WTC11 (cell line): ENCODE measurements around the gene DCLK1. TPM values are rescaled to one million over a fixed set of nuclear protein-coding genes. Genes with fewer than 3 reads are reported as not detected.
A peak's percentile ranks its signal among the peaks of the same experiment; 100 is the strongest.

Experiments used
- ATAC-seq: fragments of 200-7000 bp; cut with Tn5 transposase; 2 replicates; pipeline ENCODE4 v1.10.0; 2021; ENCODE audit warnings: mild to moderate bottlenecking, moderate library complexity
- CTCF ChIA-PET: fragments of 300-600 bp; sonication (Branson Sonifier 250); formaldehyde crosslinking; loops from one replicate; lab custom pipeline; 2021; ENCODE audit warnings: antibody characterized with exemption; lab: Charles Lee
- POLR2A ChIA-PET: fragments of 350-600 bp; sonication (Branson Sonifier 250); formaldehyde crosslinking; loops from one replicate; lab custom pipeline; 2021; ENCODE audit warnings: antibody characterized with exemption; lab: Charles Lee
- DNase-seq: peaks from one replicate; pipeline ENCODE4 v3.0.0; 2021; ENCODE audit warnings: low spot score
- H3K27ac Mint-ChIP-seq: 2 replicates; pipeline ENCODE4 v1.8.0; 2021; ENCODE audit warnings: mixed read lengths
- H3K27me3 Mint-ChIP-seq: 2 replicates; pipeline ENCODE4 v1.8.0; 2021; ENCODE audit warnings: low read depth, mild to moderate bottlenecking, moderate library complexity, mixed read lengths
- H3K36me3 Mint-ChIP-seq: 2 replicates; pipeline ENCODE4 v1.8.0; 2021; ENCODE audit warnings: mixed read lengths
- H3K4me1 Mint-ChIP-seq: 2 replicates; pipeline ENCODE4 v1.8.0; 2022; ENCODE audit warnings: mixed read lengths
- H3K4me3 Mint-ChIP-seq: 2 replicates; pipeline ENCODE4 v1.8.0; 2021; ENCODE audit warnings: mild to moderate bottlenecking, moderate library complexity, mixed read lengths
- H3K9me3 Mint-ChIP-seq: 2 replicates; pipeline ENCODE4 v1.8.0; 2021; ENCODE audit warnings: mixed read lengths
- FOXK1 ChIP-seq: sonication (generic); formaldehyde crosslinking; IDR thresholded peaks from 2 replicates; pipeline ENCODE4 v1.8.0; 2022; ENCODE audit warnings: mild to moderate bottlenecking, moderate library complexity, missing genetic modification reagents
- FOXP1 ChIP-seq: sonication (generic); formaldehyde crosslinking; IDR thresholded peaks from 2 replicates; pipeline ENCODE4 v1.8.0; 2022; ENCODE audit warnings: missing genetic modification reagents, mild to moderate bottlenecking, moderate library complexity, borderline replicate concordance
- MYBL2 ChIP-seq: sonication (generic); formaldehyde crosslinking; IDR thresholded peaks from 2 replicates; pipeline ENCODE4 v1.8.1; 2023; ENCODE audit warnings: mild to moderate bottlenecking, moderate library complexity, missing genetic modification reagents
- NFE2L1 ChIP-seq: sonication (generic); formaldehyde crosslinking; IDR thresholded peaks from 2 replicates; pipeline ENCODE4 v1.8.1; 2023; ENCODE audit warnings: missing genetic modification reagents
- NR2C2 ChIP-seq: sonication (generic); formaldehyde crosslinking; IDR thresholded peaks from 2 replicates; pipeline ENCODE4 v1.8.0; 2022; ENCODE audit warnings: mild to moderate bottlenecking, missing genetic modification reagents
- NR3C1 ChIP-seq: sonication (generic); formaldehyde crosslinking; conservative IDR thresholded peaks from 2 replicates; pipeline ENCODE4 v1.8.1; 2023; ENCODE audit warnings: low read depth, mild to moderate bottlenecking, missing genetic modification reagents
- TEAD4 ChIP-seq: sonication (generic); formaldehyde crosslinking; IDR thresholded peaks from 2 replicates; pipeline ENCODE4 v1.8.0; 2022; ENCODE audit warnings: mild to moderate bottlenecking, missing genetic modification reagents
- ZBTB21 ChIP-seq: sonication (generic); formaldehyde crosslinking; IDR thresholded peaks from 2 replicates; pipeline ENCODE4 v1.8.1; 2023; ENCODE audit warnings: mild to moderate bottlenecking, missing genetic modification reagents, borderline replicate concordance
- ZNF416 ChIP-seq: fragments of 250-450 bp; sonication (Bioruptor Pico); IDR thresholded peaks from 2 replicates; pipeline ENCODE4 v1.9.0; 2021; ENCODE audit warnings: mild to moderate bottlenecking, inconsistent platforms
- ZNF671 ChIP-seq: fragments of 250-450 bp; sonication (Bioruptor Pico); IDR thresholded peaks from 2 replicates; pipeline ENCODE4 v1.8.0; 2021; ENCODE audit warnings: mild to moderate bottlenecking
- total RNA-seq: library from RNA; stranded (reverse); gene quantifications from 3 replicates; pipeline ENCODE4 v1.2.3, GENCODE V29; 2021
- TF ChIP-seq, protein P1 (sequence below): sonication (generic); formaldehyde crosslinking; IDR thresholded peaks from 2 replicates; pipeline ENCODE4 v1.8.1; 2022; ENCODE audit warnings: missing genetic modification reagents, borderline replicate concordance
- TF ChIP-seq, protein P2 (sequence below): sonication (generic); formaldehyde crosslinking; IDR thresholded peaks from 2 replicates; pipeline ENCODE4 v1.8.1; 2022; ENCODE audit warnings: low read depth, mild to moderate bottlenecking, moderate library complexity, missing genetic modification reagents, borderline replicate concordance
- TF ChIP-seq, protein P3 (sequence below): fragments of 250-450 bp; sonication (Bioruptor Pico); IDR thresholded peaks from 2 replicates; pipeline ENCODE4 v1.9.0; 2021; ENCODE audit warnings: moderate library complexity, mild to moderate bottlenecking, inconsistent platforms, borderline replicate concordance
- TF ChIP-seq, protein P4 (sequence below): sonication (generic); formaldehyde crosslinking; IDR thresholded peaks from 2 replicates; pipeline ENCODE4 v1.8.1; 2022; ENCODE audit warnings: low read depth, missing genetic modification reagents, borderline replicate concordance
- TF ChIP-seq, protein P5 (sequence below): sonication (generic); formaldehyde crosslinking; IDR thresholded peaks from 2 replicates; pipeline ENCODE4 v1.8.1; 2023; ENCODE audit warnings: mild to moderate bottlenecking, missing genetic modification reagents, moderate library complexity
- TF ChIP-seq, protein P6 (sequence below): fragments of 250-450 bp; sonication (Bioruptor Pico); IDR thresholded peaks from 2 replicates; pipeline ENCODE4 v1.8.0; 2021; ENCODE audit warnings: mild to moderate bottlenecking
- TF ChIP-seq, protein P7 (sequence below): fragments of 200-600 bp; IDR thresholded peaks from 2 replicates; pipeline ENCODE4 v1.8.0; 2022; ENCODE audit warnings: antibody characterized with exemption
- TF ChIP-seq, protein P8 (sequence below): sonication (generic); formaldehyde crosslinking; IDR thresholded peaks from 2 replicates; pipeline ENCODE4 v1.8.0; 2022; ENCODE audit warnings: missing genetic modification reagents
- TF ChIP-seq, protein P9 (sequence below): sonication (generic); formaldehyde crosslinking; IDR thresholded peaks from 2 replicates; pipeline ENCODE4 v1.8.0; 2023; ENCODE audit warnings: missing genetic modification reagents

Gene DCLK1
- total RNA-seq, 1 experiment from 2014 or later: 18.5 TPM

DNA sequence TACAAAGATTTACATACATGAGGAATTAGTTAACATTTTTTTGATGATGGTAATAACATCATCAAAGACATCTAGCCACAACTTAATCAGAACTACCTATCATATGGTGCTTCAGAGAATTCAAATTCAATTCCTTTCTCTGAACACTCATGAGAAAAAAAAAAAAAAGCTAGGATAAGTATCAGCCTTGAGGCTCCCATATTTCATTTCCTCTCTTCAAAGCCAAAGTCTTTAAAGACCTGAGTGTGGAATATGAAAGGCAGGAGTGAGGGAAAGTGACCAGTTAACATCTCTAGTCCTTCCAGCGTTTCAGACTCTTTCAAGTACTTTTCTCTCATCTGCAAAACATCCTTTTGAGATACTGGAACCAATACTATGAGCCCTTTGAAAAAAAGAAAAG, 137.5 kb downstream of the DCLK1 start (continued):
- TF ChIP-seq TEAD4: no peak
- TF ChIP-seq ZNF671 (CRISPR knock-in tag): no peak
- no peak for TF ChIP-seq MYBL2
- TF ChIP-seq, protein P1, sequence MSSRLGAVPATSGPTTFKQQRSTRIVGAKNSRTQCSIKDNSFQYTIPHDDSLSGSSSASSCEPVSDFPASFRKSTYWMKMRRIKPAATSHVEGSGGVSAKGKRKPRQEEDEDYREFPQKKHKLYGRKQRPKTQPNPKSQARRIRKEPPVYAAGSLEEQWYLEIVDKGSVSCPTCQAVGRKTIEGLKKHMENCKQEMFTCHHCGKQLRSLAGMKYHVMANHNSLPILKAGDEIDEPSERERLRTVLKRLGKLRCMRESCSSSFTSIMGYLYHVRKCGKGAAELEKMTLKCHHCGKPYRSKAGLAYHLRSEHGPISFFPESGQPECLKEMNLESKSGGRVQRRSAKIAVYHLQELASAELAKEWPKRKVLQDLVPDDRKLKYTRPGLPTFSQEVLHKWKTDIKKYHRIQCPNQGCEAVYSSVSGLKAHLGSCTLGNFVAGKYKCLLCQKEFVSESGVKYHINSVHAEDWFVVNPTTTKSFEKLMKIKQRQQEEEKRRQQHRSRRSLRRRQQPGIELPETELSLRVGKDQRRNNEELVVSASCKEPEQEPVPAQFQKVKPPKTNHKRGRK (CRISPR knock-in tag): no peak
- TF ChIP-seq, protein P2, sequence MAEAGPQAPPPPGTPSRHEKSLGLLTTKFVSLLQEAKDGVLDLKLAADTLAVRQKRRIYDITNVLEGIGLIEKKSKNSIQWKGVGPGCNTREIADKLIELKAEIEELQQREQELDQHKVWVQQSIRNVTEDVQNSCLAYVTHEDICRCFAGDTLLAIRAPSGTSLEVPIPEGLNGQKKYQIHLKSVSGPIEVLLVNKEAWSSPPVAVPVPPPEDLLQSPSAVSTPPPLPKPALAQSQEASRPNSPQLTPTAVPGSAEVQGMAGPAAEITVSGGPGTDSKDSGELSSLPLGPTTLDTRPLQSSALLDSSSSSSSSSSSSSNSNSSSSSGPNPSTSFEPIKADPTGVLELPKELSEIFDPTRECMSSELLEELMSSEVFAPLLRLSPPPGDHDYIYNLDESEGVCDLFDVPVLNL (CRISPR knock-in tag): no peak

DNA sequence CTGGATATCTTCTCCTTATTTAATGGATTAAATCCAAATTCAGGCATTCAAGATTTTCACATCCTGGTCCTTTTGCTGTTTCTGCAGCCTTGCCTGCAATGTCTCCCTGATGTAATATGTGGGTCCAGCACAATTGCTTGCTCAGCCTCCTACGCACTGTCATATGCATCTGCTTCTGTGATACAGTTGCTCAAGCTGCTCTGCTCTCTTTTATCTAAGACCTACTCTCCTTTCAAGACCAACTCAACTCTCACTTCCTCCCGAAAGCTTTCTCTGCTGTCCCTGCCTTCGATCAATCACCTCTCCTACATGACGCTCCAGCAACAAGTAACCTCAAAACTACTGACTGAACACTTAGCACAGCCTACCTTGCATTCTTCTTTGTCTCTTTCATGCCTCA, 138.2 kb downstream of the DCLK1 start:
- H3K4me1 Mint-ChIP-seq: peaks cover 77% of the 10 kb centered on the region
- CTCF ChIA-PET: interaction anchor here (1.7 kb wide), 1 partner anchor 11 kb away, joined by 3 read pairs; no protein-coding TSS in a partner anchor
- no peak for ATAC-seq
- no peak overlapping the region for H3K4me3 Mint-ChIP-seq
- no peaks in the 10 kb centered on the region for H3K27me3 Mint-ChIP-seq
- TF ChIP-seq, protein P3, sequence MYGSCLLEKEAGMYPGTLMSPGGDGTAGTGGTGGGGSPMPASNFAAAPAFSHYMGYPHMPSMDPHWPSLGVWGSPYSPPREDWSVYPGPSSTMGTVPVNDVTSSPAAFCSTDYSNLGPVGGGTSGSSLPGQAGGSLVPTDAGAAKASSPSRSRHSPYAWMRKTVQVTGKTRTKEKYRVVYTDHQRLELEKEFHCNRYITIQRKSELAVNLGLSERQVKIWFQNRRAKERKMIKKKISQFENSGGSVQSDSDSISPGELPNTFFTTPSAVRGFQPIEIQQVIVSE (CRISPR knock-in tag): no peak
- TF ChIP-seq ZNF416 (CRISPR knock-in tag): no peak
- TF ChIP-seq, protein P4, sequence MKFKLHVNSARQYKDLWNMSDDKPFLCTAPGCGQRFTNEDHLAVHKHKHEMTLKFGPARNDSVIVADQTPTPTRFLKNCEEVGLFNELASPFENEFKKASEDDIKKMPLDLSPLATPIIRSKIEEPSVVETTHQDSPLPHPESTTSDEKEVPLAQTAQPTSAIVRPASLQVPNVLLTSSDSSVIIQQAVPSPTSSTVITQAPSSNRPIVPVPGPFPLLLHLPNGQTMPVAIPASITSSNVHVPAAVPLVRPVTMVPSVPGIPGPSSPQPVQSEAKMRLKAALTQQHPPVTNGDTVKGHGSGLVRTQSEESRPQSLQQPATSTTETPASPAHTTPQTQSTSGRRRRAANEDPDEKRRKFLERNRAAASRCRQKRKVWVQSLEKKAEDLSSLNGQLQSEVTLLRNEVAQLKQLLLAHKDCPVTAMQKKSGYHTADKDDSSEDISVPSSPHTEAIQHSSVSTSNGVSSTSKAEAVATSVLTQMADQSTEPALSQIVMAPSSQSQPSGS (CRISPR knock-in tag): no peak
- TF ChIP-seq TEAD4: no peak
- no peak for TF ChIP-seq NR3C1 (CRISPR knock-in tag)
- TF ChIP-seq, protein P5, sequence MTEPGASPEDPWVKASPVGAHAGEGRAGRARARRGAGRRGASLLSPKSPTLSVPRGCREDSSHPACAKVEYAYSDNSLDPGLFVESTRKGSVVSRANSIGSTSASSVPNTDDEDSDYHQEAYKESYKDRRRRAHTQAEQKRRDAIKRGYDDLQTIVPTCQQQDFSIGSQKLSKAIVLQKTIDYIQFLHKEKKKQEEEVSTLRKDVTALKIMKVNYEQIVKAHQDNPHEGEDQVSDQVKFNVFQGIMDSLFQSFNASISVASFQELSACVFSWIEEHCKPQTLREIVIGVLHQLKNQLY (CRISPR knock-in tag): no peak
- TF ChIP-seq, protein P6, sequence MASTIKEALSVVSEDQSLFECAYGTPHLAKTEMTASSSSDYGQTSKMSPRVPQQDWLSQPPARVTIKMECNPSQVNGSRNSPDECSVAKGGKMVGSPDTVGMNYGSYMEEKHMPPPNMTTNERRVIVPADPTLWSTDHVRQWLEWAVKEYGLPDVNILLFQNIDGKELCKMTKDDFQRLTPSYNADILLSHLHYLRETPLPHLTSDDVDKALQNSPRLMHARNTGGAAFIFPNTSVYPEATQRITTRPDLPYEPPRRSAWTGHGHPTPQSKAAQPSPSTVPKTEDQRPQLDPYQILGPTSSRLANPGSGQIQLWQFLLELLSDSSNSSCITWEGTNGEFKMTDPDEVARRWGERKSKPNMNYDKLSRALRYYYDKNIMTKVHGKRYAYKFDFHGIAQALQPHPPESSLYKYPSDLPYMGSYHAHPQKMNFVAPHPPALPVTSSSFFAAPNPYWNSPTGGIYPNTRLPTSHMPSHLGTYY (CRISPR knock-in tag): no peak
- TF ChIP-seq FOXK1 (CRISPR knock-in tag): no peak
- peaks cover 5% of the 10 kb centered on the region; the same call in 1 of the 2 replicates for H3K9me3 Mint-ChIP-seq
- no peak for DNase-seq
- peak overlapping the region; percentile 33 for H3K27ac Mint-ChIP-seq
- no peaks in the 10 kb centered on the region for H3K36me3 Mint-ChIP-seq
- POLR2A ChIA-PET: interaction anchor here (0.7 kb wide), 1 partner anchor 305 kb away, joined by 3 read pairs; no protein-coding TSS in a partner anchor

DNA sequence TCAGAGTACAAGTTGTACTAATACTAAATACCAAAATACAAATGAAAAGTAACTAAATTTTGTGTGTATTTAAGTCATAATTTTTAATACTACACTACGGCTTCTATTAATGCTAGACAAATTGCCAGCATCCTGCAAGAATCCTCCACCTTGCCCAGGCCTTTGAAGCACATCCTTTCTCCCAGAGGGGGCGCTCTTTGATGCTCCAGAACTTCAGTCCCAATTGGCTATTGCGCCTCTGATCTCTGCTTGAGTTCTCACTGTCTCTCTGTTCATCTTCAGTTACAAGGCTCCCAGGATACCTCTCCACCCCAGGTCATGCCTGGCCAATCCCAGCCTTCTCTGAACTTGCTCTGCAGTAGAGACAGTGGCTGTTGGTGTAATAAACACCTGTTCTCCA, 141.0 kb downstream of the DCLK1 start:
- H3K4me3 Mint-ChIP-seq: no peak overlapping the region
- H3K27ac Mint-ChIP-seq: no peak overlapping the region
- H3K36me3 Mint-ChIP-seq: no peaks in the 10 kb centered on the region
- ChIA-PET CTCF (no interaction called here), POLR2A (no interaction called here)
- peak; percentile 16 for ATAC-seq
- peak; percentile 52 for DNase-seq
- peaks cover 79% of the 10 kb centered on the region for H3K4me1 Mint-ChIP-seq
- no peaks in the 10 kb centered on the region for H3K27me3 Mint-ChIP-seq
- H3K9me3 Mint-ChIP-seq: peaks cover 5% of the 10 kb centered on the region; the same call in 1 of the 2 replicates
- TF ChIP-seq, protein P7, sequence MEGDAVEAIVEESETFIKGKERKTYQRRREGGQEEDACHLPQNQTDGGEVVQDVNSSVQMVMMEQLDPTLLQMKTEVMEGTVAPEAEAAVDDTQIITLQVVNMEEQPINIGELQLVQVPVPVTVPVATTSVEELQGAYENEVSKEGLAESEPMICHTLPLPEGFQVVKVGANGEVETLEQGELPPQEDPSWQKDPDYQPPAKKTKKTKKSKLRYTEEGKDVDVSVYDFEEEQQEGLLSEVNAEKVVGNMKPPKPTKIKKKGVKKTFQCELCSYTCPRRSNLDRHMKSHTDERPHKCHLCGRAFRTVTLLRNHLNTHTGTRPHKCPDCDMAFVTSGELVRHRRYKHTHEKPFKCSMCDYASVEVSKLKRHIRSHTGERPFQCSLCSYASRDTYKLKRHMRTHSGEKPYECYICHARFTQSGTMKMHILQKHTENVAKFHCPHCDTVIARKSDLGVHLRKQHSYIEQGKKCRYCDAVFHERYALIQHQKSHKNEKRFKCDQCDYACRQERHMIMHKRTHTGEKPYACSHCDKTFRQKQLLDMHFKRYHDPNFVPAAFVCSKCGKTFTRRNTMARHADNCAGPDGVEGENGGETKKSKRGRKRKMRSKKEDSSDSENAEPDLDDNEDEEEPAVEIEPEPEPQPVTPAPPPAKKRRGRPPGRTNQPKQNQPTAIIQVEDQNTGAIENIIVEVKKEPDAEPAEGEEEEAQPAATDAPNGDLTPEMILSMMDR: peak; percentile 60
- TF ChIP-seq, protein P8, sequence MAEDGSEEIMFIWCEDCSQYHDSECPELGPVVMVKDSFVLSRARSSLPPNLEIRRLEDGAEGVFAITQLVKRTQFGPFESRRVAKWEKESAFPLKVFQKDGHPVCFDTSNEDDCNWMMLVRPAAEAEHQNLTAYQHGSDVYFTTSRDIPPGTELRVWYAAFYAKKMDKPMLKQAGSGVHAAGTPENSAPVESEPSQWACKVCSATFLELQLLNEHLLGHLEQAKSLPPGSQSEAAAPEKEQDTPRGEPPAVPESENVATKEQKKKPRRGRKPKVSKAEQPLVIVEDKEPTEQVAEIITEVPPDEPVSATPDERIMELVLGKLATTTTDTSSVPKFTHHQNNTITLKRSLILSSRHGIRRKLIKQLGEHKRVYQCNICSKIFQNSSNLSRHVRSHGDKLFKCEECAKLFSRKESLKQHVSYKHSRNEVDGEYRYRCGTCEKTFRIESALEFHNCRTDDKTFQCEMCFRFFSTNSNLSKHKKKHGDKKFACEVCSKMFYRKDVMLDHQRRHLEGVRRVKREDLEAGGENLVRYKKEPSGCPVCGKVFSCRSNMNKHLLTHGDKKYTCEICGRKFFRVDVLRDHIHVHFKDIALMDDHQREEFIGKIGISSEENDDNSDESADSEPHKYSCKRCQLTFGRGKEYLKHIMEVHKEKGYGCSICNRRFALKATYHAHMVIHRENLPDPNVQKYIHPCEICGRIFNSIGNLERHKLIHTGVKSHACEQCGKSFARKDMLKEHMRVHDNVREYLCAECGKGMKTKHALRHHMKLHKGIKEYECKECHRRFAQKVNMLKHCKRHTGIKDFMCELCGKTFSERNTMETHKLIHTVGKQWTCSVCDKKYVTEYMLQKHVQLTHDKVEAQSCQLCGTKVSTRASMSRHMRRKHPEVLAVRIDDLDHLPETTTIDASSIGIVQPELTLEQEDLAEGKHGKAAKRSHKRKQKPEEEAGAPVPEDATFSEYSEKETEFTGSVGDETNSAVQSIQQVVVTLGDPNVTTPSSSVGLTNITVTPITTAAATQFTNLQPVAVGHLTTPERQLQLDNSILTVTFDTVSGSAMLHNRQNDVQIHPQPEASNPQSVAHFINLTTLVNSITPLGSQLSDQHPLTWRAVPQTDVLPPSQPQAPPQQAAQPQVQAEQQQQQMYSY: no peak
- TF ChIP-seq, protein P9, sequence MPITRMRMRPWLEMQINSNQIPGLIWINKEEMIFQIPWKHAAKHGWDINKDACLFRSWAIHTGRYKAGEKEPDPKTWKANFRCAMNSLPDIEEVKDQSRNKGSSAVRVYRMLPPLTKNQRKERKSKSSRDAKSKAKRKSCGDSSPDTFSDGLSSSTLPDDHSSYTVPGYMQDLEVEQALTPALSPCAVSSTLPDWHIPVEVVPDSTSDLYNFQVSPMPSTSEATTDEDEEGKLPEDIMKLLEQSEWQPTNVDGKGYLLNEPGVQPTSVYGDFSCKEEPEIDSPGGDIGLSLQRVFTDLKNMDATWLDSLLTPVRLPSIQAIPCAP: no peak
- no peak for TF ChIP-seq NFE2L1 (CRISPR knock-in tag)
- TF ChIP-seq, protein P5 (CRISPR knock-in tag): no peak
- no peak for TF ChIP-seq ZBTB21 (CRISPR knock-in tag)
- TF ChIP-seq NR2C2 (CRISPR knock-in tag): no peak
- no peak for TF ChIP-seq FOXP1
